GM21576 (cell line): ENCODE data around the gene MYH9.

ENCODE experiments used
- ATAC-seq: cut with Tn5 transposase; IDR thresholded peaks from one replicate; pipeline ENCODE4 v1.9.1; 2021; ENCODE audit warnings: mild to moderate bottlenecking, moderate library complexity; ENCODE audit not compliant: unreplicated experiment

MYH9 gene

GRCh38 chr22:36386900-36387708 lies 663 bp downstream of the MYH9 start:
- ATAC-seq: peak; percentile 3

DNA sequence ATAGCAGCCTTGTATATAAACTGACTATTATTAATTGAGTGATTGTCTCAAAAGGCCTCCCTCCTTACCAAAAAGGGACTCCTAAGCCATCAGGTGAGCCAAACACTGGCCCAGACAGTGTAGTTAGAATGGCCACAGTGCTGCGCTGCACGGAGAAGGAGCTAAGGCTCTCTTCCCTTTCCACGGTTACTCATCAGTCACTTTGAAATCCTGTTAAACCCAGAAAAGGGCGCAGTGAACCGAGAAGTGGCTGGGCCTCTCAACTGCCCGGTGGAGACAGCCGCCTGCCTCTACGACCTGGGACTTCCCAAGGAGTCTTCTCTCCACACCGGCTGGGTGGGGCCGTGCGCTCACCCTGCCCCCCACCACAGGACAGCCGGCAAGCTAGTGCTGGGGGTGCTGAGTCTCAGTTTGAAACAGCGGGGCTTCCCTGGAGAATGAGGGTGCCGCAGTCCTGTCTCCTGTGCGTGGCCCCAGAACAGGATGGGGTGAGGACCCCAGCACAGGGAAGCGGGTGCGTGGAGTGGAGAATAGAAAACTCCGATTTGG lies 1.3 kb downstream of the MYH9 start:
- peak; percentile 23 for ATAC-seq

DNA sequence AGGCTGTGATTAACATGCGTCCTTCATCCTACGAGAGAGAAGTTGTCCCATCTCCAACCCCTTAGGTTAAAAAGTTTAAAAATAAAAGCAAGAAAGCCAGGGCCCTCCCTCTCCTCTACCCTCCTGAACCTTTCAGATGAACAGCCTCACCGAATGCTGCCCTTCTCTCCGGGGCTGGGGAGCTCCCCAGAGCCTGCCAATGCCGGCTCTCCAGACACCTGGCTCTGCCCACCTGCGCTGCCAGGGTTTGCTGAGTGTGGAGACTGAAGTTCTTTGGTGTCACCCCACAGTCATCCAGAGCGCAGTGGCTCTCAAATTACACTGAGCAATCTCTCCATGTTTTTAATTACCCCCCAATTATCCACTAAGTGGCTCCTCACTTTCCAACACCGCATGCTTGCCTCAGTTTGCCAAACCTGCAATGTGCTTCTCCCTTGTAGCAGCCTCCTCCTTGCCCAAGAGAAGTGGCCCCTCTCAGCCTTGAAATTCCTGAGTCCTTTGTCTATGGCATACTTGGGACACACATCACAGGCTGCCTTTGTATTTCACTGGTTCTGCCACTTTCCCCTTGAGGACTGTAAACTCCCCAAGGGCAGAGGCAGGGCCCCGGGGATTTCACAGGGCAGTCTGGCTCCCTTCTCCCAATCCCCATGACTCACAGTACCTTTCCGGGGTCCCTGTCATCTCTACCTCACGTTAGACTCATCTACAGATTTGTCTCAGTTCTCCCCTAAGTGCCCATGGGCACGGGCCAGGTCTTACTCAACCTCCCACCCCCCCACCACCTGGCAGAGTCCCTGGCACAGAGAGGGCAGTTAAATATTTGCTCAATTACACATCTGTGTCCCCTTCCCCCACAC lies 2.0 kb downstream of the MYH9 start:
- ATAC-seq: no peak

GRCh38 chr22:36384766-36385481 lies 2.8 kb downstream of the MYH9 start:
- no peak for ATAC-seq

GRCh38 chr22:36383110-36383581 lies 4.6 kb downstream of the MYH9 start:
- ATAC-seq: no peak

DNA sequence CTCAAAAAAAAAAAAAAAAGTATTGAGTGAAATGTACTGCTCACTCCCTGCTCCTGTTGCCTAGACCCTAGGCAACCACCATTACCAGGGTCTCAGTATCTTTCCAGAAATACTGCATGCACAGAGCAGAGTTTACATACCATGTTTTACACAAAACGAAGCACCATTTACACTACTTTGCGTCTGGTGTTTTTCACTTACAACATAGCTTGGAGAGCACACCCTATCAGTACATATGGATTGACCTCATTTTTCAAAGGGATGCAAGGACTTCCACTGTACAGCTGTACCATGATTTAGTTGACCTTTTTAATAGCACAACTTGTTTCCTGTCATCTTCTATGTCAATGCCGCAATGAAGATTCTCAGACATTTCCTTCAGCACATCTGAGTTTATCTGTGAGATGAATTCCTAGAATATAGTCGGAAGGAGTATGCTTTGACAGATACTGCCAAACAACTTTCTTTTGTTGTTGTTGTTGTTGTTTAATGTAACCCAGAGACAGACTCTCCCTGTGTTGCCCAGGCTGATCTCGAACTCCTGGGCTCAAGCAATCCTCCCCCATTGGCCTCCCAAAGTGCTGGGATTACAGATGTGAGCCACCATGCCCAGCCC lies 6.1 kb downstream of the MYH9 start:
- ATAC-seq: no peak

DNA sequence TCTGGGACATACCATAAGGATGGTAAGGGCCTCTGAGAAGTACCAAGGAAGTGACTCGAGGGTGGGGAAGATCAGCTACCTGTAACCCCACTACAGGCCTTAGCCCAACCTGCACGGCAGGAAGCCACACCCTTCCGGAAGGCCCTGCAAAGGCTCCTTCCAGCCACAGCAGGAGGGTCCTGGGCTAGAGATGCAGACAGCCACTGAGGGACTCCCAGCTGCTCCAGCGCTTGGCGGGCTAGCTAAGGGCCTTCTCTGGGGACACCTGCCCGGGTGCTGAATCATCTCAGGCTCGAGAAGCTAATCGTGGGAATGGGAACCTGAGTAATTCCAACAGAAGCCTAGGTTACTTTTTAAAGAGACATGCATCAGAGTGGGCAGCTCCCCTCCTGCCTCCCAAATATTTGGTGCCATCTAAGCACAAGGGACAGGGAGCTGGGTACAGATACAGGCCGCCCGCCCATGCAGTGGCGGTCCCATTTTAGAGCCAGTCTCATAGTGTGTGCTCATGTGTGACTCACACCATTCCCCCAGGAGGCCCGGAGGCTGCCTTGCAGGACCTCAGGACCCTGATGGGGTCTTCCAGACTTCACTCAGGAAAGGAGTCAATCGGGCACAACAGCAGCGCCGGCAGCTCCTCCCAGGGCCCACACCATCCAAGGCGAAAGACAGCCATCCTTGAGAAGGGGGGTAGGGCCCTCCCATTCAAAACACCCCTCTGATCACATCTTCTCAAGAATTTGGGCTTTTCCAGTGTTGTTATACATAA lies 8.0 kb downstream of the MYH9 start:
- no peak for ATAC-seq

- no peak for ATAC-seq
Observed at GRCh38 chr22:36378869-36379217, 8.9 kb downstream of the MYH9 start.

DNA sequence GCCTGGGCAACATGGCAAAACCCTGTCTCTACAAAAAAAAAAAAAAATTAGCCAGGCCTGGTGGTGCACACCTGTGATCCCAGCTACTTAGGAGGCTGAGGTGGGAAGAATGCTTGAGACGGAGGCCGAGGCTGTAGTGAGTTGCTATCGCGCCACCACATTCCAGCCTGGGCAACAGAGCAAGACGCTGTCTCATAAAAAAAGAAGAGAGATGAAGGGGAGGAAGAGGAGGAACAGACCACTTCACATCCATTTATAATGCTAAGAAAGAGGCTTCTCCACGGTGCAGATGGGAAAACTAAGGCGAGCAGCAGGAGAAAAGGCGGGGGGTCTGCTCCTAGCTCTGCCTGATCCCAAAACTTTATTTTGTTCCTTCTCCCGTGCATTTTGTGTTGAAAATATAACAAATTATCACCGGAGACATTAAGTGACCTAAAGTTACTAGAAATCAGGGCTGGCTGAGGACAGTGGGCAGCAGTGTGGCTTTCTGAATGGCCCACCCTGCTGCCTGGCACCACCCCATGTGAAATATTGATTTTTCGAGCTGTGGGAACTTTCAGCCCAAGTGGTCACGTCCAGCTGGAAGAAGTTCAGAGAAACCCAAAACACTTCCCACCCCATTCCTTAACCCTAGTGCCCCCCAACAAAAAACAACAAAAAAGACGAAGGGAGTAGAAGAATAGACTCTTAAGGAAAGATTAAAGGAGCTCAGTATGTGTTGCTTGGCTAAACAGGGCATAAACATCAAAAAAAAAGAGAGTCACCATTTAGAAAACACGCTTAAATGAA lies 9.5 kb downstream of the MYH9 start:
- no peak for ATAC-seq

GRCh38 chr22:36377022-36377631 lies 10.6 kb downstream of the MYH9 start:
- no peak for ATAC-seq

DNA sequence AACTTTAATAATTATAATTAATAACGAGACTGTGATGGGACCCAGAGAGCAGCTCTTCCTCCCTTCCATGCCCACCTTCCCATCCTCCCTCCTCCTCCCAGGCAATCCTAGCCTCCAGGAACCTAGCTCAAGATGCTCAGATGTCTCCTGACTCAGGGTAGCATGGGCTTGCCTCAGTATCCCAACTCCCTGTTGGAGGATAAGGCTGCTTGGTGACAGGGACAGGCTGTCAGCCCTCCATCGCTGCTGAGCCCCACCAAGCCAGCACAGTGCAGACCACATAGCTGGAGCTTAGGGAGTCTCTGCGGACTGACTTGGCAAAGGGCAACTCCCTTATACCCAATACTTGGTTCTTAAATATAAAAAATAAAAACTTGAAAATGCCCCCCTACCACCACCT lies 11.5 kb downstream of the MYH9 start:
- no peak for ATAC-seq

GRCh38 chr22:36375071-36375980 lies 12.4 kb downstream of the MYH9 start:
- ATAC-seq: no peak

DNA sequence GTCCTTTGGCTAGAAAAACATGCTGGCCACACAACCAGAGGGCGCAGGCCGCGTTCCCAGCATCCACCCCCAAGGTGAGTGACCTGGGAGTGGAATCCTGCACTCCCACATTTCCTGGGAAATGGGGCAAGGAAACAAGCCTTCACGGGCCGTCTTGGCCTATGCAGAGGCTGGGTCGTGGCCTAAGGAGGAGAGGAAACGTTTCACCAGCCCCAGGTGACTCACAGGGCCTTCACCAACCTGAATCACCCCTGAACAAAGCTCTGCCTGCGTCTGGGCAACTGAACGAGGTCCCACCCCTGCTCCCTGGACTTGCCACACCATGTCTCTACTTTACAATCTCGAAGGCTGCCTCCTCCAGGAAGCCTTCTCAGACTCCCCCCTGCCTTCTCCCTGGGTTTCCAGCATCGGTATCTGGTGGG lies 13.2 kb downstream of the MYH9 start:
- ATAC-seq: no peak

DNA sequence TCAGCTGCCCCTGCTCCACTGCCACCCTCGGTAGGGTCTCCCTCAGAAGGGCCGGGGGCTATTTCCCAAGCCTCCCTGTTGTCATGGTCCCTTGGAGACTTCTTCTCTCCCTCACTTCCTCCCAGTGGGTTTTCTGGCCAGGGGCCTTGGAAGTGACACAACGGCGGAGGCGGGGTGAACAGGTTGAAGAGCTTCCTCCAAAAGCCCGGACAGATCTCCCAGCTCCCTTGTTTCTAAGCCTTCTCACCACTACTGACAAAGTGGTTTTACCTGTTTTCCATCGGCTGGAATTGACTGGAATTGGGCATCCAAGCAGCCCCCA lies 14.5 kb downstream of the MYH9 start:
- ATAC-seq: no peak

DNA sequence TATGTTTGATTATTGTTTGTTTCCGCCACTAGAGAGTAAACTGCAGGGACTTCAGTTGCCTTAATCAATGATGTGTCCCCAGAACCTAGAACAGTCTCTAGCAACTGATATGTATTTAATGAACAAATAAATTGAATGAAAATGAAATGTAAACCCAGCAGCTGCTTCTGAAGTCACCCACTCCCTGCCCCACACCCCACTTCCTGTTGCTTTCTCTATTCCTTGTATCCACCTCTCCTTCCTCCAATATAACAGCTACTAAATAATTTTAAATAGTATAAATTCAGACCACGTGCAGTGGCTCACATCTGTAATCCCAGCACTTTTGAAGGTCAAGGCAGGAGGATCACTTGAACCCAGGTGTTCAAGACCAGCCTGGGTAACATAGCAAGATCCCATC lies 15.8 kb downstream of the MYH9 start:
- no peak for ATAC-seq

DNA sequence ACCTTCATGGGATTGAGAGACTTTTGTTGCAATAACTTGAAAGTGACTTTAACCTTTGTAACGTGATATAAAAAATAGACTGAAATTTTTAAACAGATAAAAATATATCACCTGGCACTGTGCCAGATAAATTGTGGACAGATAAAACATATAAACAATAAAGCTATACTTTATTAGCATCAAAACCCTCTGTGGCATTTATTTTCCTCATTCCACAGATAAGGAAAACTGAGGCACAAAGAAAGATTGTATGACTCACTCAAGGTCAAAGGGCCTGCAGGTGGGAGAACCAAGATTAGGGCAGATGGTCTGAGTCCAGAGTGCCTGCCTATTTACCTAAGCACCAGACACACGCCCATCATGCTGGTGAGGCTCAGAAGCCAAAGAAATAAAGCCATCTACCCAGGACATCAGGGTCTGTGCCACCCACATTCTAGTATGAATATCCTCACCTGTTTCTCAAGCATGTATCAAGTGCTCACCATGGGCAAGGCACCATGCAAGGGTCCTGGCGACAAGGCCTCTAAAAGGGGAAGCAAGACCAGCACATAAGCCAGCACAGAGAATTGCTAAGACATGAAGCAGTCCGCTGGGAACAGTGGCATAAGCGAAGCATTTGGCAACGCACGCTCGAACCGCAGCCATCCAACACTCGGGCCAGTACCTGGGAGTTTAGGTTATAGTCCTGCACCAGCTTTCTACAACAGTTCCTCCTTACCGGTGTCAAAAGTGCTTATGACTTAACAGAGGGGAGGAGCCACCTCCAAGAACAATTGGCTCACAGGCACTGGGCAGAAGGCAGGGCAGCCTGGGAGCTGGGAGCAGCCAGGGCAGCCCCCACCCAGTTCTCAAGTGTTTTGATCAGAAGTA lies 17.6 kb downstream of the MYH9 start:
- no peak for ATAC-seq
